Measurements from ENCODE around the gene JAML. TPM values are rescaled to one million over a fixed set of nuclear protein-coding genes. Genes with fewer than 3 reads are reported as not detected.

JAML gene
- total and polyA plus RNA-seq, 2 of the 13 experiments (the other 11 are each of a cell fraction or from before 2014, with no cell fraction given): 2.0 to 3.3 TPM

DNA sequence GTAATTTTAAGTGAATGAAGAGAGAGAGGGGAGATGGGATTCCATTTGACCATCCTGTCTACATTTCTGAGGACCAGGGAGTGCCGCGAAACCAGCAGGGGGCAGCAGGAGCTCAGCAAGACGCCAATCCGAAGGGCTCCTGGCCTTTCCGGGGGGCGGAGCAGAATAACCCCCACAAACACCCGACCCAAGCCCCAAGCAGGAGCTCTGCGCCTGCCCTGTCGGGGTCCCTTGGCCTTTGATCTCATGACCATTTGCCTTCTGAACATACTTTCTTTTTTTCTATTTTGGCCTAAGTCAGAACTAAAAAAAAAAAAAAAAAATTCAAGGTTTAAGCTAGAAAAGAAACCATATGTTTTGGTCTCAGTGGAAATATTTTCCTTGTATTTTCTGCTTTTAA lies 26.4 kb downstream of the JAML start (continued):
- no peak for TF ChIP-seq FOXO4 (CRISPR knock-in tag; conservative IDR thresholded peaks at IDR 0.05)
- no peak for TF ChIP-seq ZNF44 (CRISPR knock-in tag; IDR thresholded peaks at IDR 0.05)
- TF ChIP-seq ZNF839 (CRISPR knock-in tag; IDR thresholded peaks at IDR 0.05; ENCODE audit: borderline replicate concordance): no peak
- 0 out of 2 replicates have a peak, but pooled peaks have one; percentile 31 for TF ChIP-seq THRA (CRISPR knock-in tag; IDR thresholded peaks at IDR 0.05; ENCODE audit: borderline replicate concordance)
- peak; percentile 35; the same call in 1 of the 2 replicates for TF ChIP-seq HNF4G (IDR thresholded peaks at IDR 0.05; ENCODE audit: borderline replicate concordance, low read depth, low read length)
- no peak for TF ChIP-seq HNF4G (CRISPR knock-in tag; IDR thresholded peaks at IDR 0.05; ENCODE audit: borderline replicate concordance, low read depth)
- TF ChIP-seq ZNF644 (CRISPR knock-in tag; IDR thresholded peaks at IDR 0.05; ENCODE audit: low read depth): peak; percentile 32; the same call in 1 of the 2 replicates
- no peak for TF ChIP-seq KLF11 (CRISPR knock-in tag; IDR thresholded peaks at IDR 0.05)
- no peak for TF ChIP-seq TEAD2 (CRISPR knock-in tag; IDR thresholded peaks at IDR 0.05)
- no peak for TF ChIP-seq NR2C2 (CRISPR knock-in tag; IDR thresholded peaks at IDR 0.05; ENCODE audit: borderline replicate concordance)
- TF ChIP-seq, protein P1, sequence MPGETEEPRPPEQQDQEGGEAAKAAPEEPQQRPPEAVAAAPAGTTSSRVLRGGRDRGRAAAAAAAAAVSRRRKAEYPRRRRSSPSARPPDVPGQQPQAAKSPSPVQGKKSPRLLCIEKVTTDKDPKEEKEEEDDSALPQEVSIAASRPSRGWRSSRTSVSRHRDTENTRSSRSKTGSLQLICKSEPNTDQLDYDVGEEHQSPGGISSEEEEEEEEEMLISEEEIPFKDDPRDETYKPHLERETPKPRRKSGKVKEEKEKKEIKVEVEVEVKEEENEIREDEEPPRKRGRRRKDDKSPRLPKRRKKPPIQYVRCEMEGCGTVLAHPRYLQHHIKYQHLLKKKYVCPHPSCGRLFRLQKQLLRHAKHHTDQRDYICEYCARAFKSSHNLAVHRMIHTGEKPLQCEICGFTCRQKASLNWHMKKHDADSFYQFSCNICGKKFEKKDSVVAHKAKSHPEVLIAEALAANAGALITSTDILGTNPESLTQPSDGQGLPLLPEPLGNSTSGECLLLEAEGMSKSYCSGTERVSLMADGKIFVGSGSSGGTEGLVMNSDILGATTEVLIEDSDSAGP (CRISPR knock-in tag; IDR thresholded peaks at IDR 0.05; ENCODE audit: borderline replicate concordance): no peak
- TF ChIP-seq MIXL1 (CRISPR knock-in tag; IDR thresholded peaks at IDR 0.05): peak; percentile 34; the same call in 1 of the 2 replicates
- TF ChIP-seq CBFB (CRISPR knock-in tag; IDR thresholded peaks at IDR 0.05): no peak
- no peak for TF ChIP-seq ZNF598 (CRISPR knock-in tag; IDR thresholded peaks at IDR 0.05; ENCODE audit: borderline replicate concordance)
- no peak for TF ChIP-seq ZNF761 (CRISPR knock-in tag; conservative IDR thresholded peaks at IDR 0.05)
- TF ChIP-seq ZNF496 (CRISPR knock-in tag; IDR thresholded peaks at IDR 0.05; ENCODE audit: insufficient replicate concordance): no peak
- no peak for TF ChIP-seq ARHGAP35 (CRISPR knock-in tag; IDR thresholded peaks at IDR 0.05; ENCODE audit: borderline replicate concordance)
- no peak for TF ChIP-seq TBX3 (IDR thresholded peaks at IDR 0.05; ENCODE audit: borderline replicate concordance)
- TF ChIP-seq, protein P2, sequence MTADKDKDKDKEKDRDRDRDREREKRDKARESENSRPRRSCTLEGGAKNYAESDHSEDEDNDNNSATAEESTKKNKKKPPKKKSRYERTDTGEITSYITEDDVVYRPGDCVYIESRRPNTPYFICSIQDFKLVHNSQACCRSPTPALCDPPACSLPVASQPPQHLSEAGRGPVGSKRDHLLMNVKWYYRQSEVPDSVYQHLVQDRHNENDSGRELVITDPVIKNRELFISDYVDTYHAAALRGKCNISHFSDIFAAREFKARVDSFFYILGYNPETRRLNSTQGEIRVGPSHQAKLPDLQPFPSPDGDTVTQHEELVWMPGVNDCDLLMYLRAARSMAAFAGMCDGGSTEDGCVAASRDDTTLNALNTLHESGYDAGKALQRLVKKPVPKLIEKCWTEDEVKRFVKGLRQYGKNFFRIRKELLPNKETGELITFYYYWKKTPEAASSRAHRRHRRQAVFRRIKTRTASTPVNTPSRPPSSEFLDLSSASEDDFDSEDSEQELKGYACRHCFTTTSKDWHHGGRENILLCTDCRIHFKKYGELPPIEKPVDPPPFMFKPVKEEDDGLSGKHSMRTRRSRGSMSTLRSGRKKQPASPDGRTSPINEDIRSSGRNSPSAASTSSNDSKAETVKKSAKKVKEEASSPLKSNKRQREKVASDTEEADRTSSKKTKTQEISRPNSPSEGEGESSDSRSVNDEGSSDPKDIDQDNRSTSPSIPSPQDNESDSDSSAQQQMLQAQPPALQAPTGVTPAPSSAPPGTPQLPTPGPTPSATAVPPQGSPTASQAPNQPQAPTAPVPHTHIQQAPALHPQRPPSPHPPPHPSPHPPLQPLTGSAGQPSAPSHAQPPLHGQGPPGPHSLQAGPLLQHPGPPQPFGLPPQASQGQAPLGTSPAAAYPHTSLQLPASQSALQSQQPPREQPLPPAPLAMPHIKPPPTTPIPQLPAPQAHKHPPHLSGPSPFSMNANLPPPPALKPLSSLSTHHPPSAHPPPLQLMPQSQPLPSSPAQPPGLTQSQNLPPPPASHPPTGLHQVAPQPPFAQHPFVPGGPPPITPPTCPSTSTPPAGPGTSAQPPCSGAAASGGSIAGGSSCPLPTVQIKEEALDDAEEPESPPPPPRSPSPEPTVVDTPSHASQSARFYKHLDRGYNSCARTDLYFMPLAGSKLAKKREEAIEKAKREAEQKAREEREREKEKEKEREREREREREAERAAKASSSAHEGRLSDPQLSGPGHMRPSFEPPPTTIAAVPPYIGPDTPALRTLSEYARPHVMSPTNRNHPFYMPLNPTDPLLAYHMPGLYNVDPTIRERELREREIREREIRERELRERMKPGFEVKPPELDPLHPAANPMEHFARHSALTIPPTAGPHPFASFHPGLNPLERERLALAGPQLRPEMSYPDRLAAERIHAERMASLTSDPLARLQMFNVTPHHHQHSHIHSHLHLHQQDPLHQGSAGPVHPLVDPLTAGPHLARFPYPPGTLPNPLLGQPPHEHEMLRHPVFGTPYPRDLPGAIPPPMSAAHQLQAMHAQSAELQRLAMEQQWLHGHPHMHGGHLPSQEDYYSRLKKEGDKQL (CRISPR knock-in tag; IDR thresholded peaks at IDR 0.05; ENCODE audit: low read depth): no peak
- TF ChIP-seq ZNF20 (CRISPR knock-in tag; IDR thresholded peaks at IDR 0.05): no peak
